ENCODE measurements around the gene RFC5.

The RFC5 gene

DNA sequence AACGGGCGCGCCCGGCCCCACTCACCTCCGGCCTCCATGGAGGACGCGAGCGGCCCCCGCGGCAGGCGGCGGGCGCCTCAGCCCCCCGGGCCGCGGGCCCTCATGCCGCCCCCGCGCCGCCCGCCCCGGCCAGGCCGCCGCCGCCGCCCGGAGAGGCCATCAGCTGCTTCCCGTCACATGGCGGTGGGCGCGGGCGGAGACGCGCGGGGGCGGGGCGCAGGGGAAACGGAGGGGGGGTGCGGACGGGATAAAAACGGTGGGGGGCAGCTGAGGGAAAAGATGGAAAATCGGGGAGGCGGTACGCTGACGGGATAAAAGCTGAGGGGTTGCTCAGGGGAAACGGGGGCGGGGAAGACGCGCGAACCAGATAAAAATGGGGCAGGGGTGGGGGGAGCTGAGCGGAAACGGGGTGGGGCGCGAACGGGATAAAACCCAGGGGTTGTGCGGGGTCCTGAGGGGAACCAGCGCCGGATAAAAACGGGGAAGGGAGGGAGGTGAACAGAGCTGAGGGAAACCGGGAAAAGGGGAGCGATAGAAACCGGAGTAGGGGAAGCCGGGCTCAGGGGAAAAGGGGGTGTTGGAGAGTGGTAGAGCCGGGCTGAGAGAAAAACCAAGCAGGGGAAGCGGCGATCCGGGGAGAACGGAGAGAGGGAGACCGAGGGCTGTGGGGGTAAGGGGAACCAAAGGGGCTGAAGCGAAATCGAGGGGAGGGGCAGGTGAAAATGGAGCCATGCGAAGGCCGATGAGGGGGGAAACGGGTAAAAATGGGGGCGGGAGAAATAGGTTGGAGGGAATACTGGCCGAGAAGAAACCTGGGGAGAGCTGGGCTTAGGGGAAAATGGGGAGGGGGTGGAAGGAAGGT, 44.7 kb downstream of the RFC5 start, which contains the start of gene WSB2 (continued):
- TF ChIP-seq, protein P1, sequence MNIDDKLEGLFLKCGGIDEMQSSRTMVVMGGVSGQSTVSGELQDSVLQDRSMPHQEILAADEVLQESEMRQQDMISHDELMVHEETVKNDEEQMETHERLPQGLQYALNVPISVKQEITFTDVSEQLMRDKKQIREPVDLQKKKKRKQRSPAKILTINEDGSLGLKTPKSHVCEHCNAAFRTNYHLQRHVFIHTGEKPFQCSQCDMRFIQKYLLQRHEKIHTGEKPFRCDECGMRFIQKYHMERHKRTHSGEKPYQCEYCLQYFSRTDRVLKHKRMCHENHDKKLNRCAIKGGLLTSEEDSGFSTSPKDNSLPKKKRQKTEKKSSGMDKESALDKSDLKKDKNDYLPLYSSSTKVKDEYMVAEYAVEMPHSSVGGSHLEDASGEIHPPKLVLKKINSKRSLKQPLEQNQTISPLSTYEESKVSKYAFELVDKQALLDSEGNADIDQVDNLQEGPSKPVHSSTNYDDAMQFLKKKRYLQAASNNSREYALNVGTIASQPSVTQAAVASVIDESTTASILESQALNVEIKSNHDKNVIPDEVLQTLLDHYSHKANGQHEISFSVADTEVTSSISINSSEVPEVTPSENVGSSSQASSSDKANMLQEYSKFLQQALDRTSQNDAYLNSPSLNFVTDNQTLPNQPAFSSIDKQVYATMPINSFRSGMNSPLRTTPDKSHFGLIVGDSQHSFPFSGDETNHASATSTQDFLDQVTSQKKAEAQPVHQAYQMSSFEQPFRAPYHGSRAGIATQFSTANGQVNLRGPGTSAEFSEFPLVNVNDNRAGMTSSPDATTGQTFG (tag by site-specific recombination; IDR thresholded peaks at IDR 0.05; ENCODE audit: borderline replicate concordance): no peak
- no peak for TF ChIP-seq ZNF184 (tag by site-specific recombination; IDR thresholded peaks at IDR 0.05)
- peak; percentile 54 for TF ChIP-seq ZBTB8A (tag by site-specific recombination; IDR thresholded peaks at IDR 0.05)
- TF ChIP-seq ZNF624 (tag by site-specific recombination; IDR thresholded peaks at IDR 0.05): no peak
- TF ChIP-seq ZXDB (tag by site-specific recombination; IDR thresholded peaks at IDR 0.05): peak; percentile 64; the same call in 1 of the 2 replicates
- no peak for TF ChIP-seq ZNF654 (tag by site-specific recombination; IDR thresholded peaks at IDR 0.05; ENCODE audit: low read depth)
- TF ChIP-seq, protein P2, sequence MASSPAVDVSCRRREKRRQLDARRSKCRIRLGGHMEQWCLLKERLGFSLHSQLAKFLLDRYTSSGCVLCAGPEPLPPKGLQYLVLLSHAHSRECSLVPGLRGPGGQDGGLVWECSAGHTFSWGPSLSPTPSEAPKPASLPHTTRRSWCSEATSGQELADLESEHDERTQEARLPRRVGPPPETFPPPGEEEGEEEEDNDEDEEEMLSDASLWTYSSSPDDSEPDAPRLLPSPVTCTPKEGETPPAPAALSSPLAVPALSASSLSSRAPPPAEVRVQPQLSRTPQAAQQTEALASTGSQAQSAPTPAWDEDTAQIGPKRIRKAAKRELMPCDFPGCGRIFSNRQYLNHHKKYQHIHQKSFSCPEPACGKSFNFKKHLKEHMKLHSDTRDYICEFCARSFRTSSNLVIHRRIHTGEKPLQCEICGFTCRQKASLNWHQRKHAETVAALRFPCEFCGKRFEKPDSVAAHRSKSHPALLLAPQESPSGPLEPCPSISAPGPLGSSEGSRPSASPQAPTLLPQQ (tag by site-specific recombination; IDR thresholded peaks at IDR 0.05): 0 out of 2 replicates have a peak, but pooled peaks have one; percentile 33
- no peak for TF ChIP-seq ZNF830 (tag by site-specific recombination; IDR thresholded peaks at IDR 0.05; ENCODE audit: low read depth)
- TF ChIP-seq, protein P3, sequence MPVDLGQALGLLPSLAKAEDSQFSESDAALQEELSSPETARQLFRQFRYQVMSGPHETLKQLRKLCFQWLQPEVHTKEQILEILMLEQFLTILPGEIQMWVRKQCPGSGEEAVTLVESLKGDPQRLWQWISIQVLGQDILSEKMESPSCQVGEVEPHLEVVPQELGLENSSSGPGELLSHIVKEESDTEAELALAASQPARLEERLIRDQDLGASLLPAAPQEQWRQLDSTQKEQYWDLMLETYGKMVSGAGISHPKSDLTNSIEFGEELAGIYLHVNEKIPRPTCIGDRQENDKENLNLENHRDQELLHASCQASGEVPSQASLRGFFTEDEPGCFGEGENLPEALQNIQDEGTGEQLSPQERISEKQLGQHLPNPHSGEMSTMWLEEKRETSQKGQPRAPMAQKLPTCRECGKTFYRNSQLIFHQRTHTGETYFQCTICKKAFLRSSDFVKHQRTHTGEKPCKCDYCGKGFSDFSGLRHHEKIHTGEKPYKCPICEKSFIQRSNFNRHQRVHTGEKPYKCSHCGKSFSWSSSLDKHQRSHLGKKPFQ (tag by site-specific recombination; IDR thresholded peaks at IDR 0.05): no peak
- TF ChIP-seq, protein P4, sequence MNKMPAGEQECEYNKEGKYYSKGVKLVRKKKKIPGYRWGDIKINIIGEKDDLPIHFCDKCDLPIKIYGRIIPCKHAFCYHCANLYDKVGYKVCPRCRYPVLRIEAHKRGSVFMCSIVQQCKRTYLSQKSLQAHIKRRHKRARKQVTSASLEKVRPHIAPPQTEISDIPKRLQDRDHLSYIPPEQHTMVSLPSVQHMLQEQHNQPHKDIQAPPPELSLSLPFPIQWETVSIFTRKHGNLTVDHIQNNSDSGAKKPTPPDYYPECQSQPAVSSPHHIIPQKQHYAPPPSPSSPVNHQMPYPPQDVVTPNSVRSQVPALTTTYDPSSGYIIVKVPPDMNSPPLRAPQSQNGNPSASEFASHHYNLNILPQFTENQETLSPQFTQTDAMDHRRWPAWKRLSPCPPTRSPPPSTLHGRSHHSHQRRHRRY (tag by site-specific recombination; IDR thresholded peaks at IDR 0.05): no peak
- TF ChIP-seq ZNF558 (tag by site-specific recombination; IDR thresholded peaks at IDR 0.05): no peak
- no peak for TF ChIP-seq ZSCAN30 (tag by site-specific recombination; IDR thresholded peaks at IDR 0.05)
- no peak for TF ChIP-seq ZNF248 (tag by site-specific recombination; IDR thresholded peaks at IDR 0.05)
- peak; percentile 19; the same call in 1 of the 2 replicates for TF ChIP-seq ZNF10 (tag by site-specific recombination; IDR thresholded peaks at IDR 0.05)
- TF ChIP-seq GLIS2 (tag by site-specific recombination; IDR thresholded peaks at IDR 0.05): no peak
- no peak for TF ChIP-seq KLF10 (tag by site-specific recombination; IDR thresholded peaks at IDR 0.05)

DNA sequence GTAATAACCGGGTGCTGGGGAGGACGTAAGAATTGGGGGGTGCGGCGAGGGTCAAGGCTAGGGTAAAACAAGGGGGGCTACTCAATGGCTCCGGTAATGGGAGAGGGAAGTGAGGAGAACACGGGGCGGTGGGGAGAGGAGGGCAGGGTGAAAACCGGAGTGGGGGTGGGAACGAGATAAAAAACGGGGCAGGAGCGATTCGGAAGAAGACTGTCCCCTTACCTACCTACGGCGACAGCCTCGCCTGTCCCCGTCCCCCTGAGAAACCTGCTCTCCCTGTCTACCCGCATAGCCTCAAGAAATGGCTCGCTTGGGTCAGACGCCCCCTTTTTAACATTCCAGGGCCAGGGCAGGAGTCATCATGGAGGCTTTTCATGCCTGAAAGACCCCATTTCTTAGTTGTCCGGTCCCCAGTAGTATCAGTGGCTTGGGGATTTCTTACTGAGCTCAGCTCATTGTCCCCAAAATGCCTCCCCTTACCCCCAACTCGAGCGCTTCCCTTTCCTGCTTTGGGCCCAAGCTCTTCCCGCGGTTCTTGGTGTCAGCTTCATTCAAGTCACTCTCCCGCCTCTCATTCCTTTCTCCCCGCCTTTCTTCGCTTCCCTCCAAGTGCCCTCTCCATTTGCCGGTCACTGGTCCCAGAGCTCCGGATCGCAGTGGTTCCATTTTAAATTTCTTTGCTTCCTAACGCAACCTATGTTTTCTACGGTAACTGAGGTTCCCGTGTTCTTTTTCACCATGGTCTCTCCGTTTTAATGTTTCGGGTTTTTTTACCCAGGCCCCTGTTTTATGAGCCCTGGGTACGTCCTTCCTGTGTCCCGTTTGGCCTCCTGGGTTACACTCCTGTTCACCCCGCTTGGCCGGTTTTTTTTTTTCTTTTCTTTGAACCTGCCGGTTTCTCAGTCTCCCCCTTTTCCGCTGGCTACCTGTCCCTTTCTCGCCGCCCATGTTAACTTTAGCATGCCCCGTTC, 45.7 kb downstream of the RFC5 start:
- H3K27ac ChIP-seq (ENCODE audit: extremely low read depth, low read depth, low read length): peak overlapping the region; percentile 57; the same call in 1 of the 2 replicates
- ChIA-PET POLR2A (interaction anchor here (0.7 to 1.5 kb wide), 3 partner anchors 8 to 74 kb away, joined by 3 to 7 read pairs (median 3); partner anchors contain the start of gene PEBP1), CTCF (interaction anchor here (0.6 kb wide), 1 partner anchor 172 kb away, joined by 3 read pairs; no protein-coding TSS in a partner anchor)
- H3K4me3 ChIP-seq (ENCODE audit: low read depth, low read length): peak overlapping the region; percentile 73
- no peaks in the 10 kb centered on the region for H3K9me3 ChIP-seq (ENCODE audit: control insufficient read depth, insufficient read depth, low read depth, low read length)
- 0 out of 2 replicates have a peak, but pooled peaks cover 3% of the 10 kb centered on the region for H3K4me1 ChIP-seq (ENCODE audit: control insufficient read depth, insufficient read depth, low read length)
- TF ChIP-seq ZNF350 (tag by site-specific recombination; IDR thresholded peaks at IDR 0.05): no peak
- peak; percentile 37; the same call in 1 of the 2 replicates for TF ChIP-seq PRDM1 (tag by site-specific recombination; IDR thresholded peaks at IDR 0.05)
- TF ChIP-seq, protein P5, sequence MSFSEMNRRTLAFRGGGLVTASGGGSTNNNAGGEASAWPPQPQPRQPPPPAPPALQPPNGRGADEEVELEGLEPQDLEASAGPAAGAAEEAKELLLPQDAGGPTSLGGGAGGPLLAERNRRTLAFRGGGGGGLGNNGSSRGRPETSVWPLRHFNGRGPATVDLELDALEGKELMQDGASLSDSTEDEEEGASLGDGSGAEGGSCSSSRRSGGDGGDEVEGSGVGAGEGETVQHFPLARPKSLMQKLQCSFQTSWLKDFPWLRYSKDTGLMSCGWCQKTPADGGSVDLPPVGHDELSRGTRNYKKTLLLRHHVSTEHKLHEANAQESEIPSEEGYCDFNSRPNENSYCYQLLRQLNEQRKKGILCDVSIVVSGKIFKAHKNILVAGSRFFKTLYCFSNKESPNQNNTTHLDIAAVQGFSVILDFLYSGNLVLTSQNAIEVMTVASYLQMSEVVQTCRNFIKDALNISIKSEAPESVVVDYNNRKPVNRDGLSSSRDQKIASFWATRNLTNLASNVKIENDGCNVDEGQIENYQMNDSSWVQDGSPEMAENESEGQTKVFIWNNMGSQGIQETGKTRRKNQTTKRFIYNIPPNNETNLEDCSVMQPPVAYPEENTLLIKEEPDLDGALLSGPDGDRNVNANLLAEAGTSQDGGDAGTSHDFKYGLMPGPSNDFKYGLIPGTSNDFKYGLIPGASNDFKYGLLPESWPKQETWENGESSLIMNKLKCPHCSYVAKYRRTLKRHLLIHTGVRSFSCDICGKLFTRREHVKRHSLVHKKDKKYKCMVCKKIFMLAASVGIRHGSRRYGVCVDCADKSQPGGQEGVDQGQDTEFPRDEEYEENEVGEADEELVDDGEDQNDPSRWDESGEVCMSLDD (tag by site-specific recombination; IDR thresholded peaks at IDR 0.05): no peak
- TF ChIP-seq SP2 (tag by site-specific recombination; IDR thresholded peaks at IDR 0.05): peak; percentile 32
- H3K36me3 ChIP-seq (ENCODE audit: control insufficient read depth in 2 of 2, insufficient read depth in 1 of 2, low read length in 2 of 2): no peaks in the 10 kb centered on the region; a peak in 1 of 3 replicates
